Ovary (tissue), 3 donors: Measurements from ENCODE around the gene P3H4.

Source experiments
- CTCF ChIP-seq, 3 donors: fragments of 450-650 bp in 2 of 3; fragments of 200-600 bp in 1 of 3; IDR thresholded peaks; one replicate each; pipeline versions ENCODE4 v1.5.1 to v1.8.0; 2016 to 2022; ENCODE audit warnings: antibody characterized with exemption in 3 of 3, mild to moderate bottlenecking in 1 of 3
- EP300 ChIP-seq: sonication (generic); formaldehyde crosslinking; IDR thresholded peaks from one replicate; pipeline ENCODE4 v1.6.1; 2017; ENCODE audit warnings: antibody characterized with exemption
- POLR2A ChIP-seq: fragments of 450-650 bp; IDR thresholded peaks from one replicate; pipeline ENCODE4 v1.6.1; 2017; ENCODE audit warnings: antibody characterized with exemption, mild to moderate bottlenecking, moderate library complexity
- donor health status: DM: no; HTN: no; CAD: no.

GRCh38 chr17:41812381-41813151 lies 817 bp upstream of the P3H4 start, which contains the start of gene FKBP10:
- no peak for TF ChIP-seq CTCF (IDR thresholded peaks at IDR 0.05)
- TF ChIP-seq EP300 = no peak
- TF ChIP-seq POLR2A = no peak
